ENCODE measurements around the gene DOK7. TPM values are rescaled to one million over a fixed set of nuclear protein-coding genes. Genes with fewer than 3 reads are reported as not detected.

DOK7 gene
- total RNA-seq, 1 experiment from 2014 or later = 5.3 TPM

DNA sequence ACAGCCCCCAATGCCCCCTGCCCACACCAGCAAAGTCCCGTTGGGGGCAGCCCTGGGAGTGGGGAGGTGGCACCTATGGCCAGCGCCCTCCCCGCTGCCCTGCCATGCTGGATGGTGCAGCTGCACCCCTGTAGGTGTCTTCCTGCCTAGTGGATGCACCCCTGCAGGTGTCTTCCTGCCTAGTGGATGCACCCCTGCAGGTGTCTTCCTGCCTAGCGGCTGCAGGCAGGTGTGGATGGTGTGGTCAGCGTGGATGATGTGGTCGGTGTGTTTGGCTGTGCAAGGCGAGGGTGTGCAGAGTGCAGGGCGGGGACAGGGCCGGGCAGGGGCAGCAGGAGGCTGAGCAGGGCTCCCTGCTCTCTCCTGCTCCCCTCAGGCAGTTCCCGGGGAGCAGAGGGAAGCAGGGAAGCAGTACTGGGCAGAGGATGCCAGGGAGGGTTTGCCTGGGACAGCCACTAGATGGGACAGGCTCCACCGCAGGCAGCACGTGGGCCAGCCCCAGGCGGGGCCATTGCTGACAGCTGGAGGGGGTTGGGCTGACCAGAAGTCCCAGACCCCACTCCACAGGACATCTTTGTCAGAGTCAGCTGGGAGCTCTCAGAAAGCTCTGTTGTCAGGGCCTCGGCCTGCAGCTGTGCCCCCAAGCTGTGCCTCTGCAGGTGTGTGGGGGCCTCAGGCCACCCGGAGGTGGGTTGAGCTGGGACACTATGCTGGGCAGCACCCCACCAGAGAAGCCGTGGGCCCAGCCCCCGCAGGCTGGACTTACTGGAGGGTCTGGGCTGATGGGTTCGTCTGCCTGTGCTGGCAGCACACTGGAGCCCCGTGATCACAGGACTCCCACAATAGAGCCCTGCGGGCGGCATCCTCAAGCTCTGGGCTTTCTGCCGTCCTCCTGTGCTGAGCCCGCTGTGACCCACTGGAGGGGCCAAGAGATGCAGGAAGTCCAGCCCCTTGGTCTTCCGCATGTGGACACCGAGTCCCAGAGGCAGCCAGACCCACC is 23.7 kb downstream of the DOK7 start:
- intact Hi-C loops (cut with micrococcal nuclease) = no loop called here
- POLR2A ChIA-PET = no interaction called here
- TF ChIP-seq CTCF (IDR thresholded peaks at IDR 0.05; ENCODE audit: unreplicated experiment) = no peak
- CTCF ChIA-PET = interaction anchor here (0.5 to 0.8 kb wide), 3 partner anchors 10 to 365 kb away, joined by 3 read pairs; no protein-coding TSS in a partner anchor
- no peak for DNase-seq (ENCODE audit: unreplicated experiment)
- Mint-ChIP-seq H3K9me3 (ENCODE audit: unreplicated experiment) (no peaks in the 10 kb centered on the region), H3K36me3 (ENCODE audit: insufficient read depth, unreplicated experiment) (peaks cover 5% of the 10 kb centered on the region), H3K4me1 (ENCODE audit: insufficient read depth, unreplicated experiment) (no peaks in the 10 kb centered on the region), H3K4me3 (ENCODE audit: unreplicated experiment) (no peak overlapping the region), H3K27me3 (ENCODE audit: insufficient read depth, unreplicated experiment) (no peaks in the 10 kb centered on the region), H3K27ac (ENCODE audit: low read depth, unreplicated experiment) (no peak overlapping the region)
- BruUV-seq (replicated peaks) = no TSS peak

DNA sequence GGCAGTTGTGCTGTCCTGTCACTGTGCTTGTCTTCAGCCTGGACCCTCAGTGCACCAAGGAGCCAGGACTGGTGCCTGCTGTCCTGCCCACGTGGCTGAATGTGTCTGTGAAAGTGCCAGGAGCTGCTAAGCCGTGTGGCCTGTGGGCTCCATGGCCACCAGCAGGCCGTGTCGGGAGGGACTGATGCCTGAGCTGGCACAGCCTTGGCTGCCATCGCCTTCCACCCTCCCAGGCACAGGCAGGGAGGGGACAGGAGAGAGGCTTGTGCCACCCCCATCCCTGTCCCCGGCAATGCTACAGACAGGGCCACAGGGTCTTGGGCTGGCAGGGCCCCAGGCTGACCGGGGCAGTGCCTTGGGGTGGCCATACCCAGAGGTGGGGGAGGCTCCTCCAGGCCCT is 24.8 kb downstream of the DOK7 start:
- POLR2A ChIA-PET = no interaction called here
- no peak for DNase-seq (ENCODE audit: unreplicated experiment)
- no peaks in the 10 kb centered on the region for H3K4me1 Mint-ChIP-seq (ENCODE audit: insufficient read depth, unreplicated experiment)
- peaks cover 5% of the 10 kb centered on the region for H3K36me3 Mint-ChIP-seq (ENCODE audit: insufficient read depth, unreplicated experiment)
- intact Hi-C loops (cut with micrococcal nuclease) = no loop called here
- CTCF ChIA-PET = interaction anchor here (0.6 to 1.0 kb wide), 2 partner anchors 342 to 456 kb away, joined by 3 to 5 read pairs; no protein-coding TSS in a partner anchor
- no peaks in the 10 kb centered on the region for H3K9me3 Mint-ChIP-seq (ENCODE audit: unreplicated experiment)
- no TSS peak for BruUV-seq (replicated peaks)
- TF ChIP-seq CTCF (IDR thresholded peaks at IDR 0.05; ENCODE audit: unreplicated experiment) = no peak
- no peak overlapping the region for H3K27ac Mint-ChIP-seq (ENCODE audit: low read depth, unreplicated experiment)
- H3K27me3 Mint-ChIP-seq (ENCODE audit: insufficient read depth, unreplicated experiment) = no peaks in the 10 kb centered on the region
- H3K4me3 Mint-ChIP-seq (ENCODE audit: unreplicated experiment) = no peak overlapping the region

GRCh38 chr4:3488820-3489219 is 25.7 kb downstream of the DOK7 start:
- Mint-ChIP-seq H3K27me3 (ENCODE audit: insufficient read depth, unreplicated experiment) (no peaks in the 10 kb centered on the region), H3K36me3 (ENCODE audit: insufficient read depth, unreplicated experiment) (peaks cover 5% of the 10 kb centered on the region), H3K9me3 (ENCODE audit: unreplicated experiment) (no peaks in the 10 kb centered on the region), H3K4me3 (ENCODE audit: unreplicated experiment) (no peak overlapping the region), H3K27ac (ENCODE audit: low read depth, unreplicated experiment) (no peak overlapping the region), H3K4me1 (ENCODE audit: insufficient read depth, unreplicated experiment) (no peaks in the 10 kb centered on the region)
- no peak for DNase-seq (ENCODE audit: unreplicated experiment)
- ChIA-PET CTCF (no interaction called here), POLR2A (no interaction called here)
- no peak for TF ChIP-seq CTCF (IDR thresholded peaks at IDR 0.05; ENCODE audit: unreplicated experiment)
- intact Hi-C loops (cut with micrococcal nuclease) = no loop called here
- BruUV-seq (replicated peaks) = no TSS peak

- ChIA-PET CTCF (no interaction called here), POLR2A (no interaction called here)
- no peaks in the 10 kb centered on the region for H3K4me1 Mint-ChIP-seq (ENCODE audit: insufficient read depth, unreplicated experiment)
- H3K9me3 Mint-ChIP-seq (ENCODE audit: unreplicated experiment) = no peaks in the 10 kb centered on the region
- H3K4me3 Mint-ChIP-seq (ENCODE audit: unreplicated experiment) = no peak overlapping the region
- H3K27me3 Mint-ChIP-seq (ENCODE audit: insufficient read depth, unreplicated experiment) = no peaks in the 10 kb centered on the region
- TF ChIP-seq CTCF (IDR thresholded peaks at IDR 0.05; ENCODE audit: unreplicated experiment) = no peak
- no peak overlapping the region for H3K27ac Mint-ChIP-seq (ENCODE audit: low read depth, unreplicated experiment)
- no TSS peak for BruUV-seq (replicated peaks)
- H3K36me3 Mint-ChIP-seq (ENCODE audit: insufficient read depth, unreplicated experiment) = peaks cover 5% of the 10 kb centered on the region
- no peak for DNase-seq (ENCODE audit: unreplicated experiment)
- intact Hi-C loops (cut with micrococcal nuclease) = no loop called here
These were observed 26.4 kb downstream of the DOK7 start for GRCh38 chr4:3489451-3489962.

Measured in MCF 10A (cell line).